Measurements from ENCODE around the gene STX7.
A peak's percentile ranks its signal among the peaks of the same experiment; 100 is the strongest.

STX7 gene

GRCh38 chr6:132475925-132476324, 37.0 kb downstream of the STX7 start:
- FAIRE-seq: peak; percentile 64

GRCh38 chr6:132471787-132472186, 41.1 kb downstream of the STX7 start:
- FAIRE-seq: no peak

GRCh38 chr6:132466952-132467351, 46.0 kb downstream of the STX7 start:
- FAIRE-seq: no peak

- no peak for FAIRE-seq
Observed at GRCh38 chr6:132465530-132466485, 47.1 kb downstream of the STX7 start.

GRCh38 chr6:132464538-132465256, 48.2 kb downstream of the STX7 start:
- no peak for FAIRE-seq

GRCh38 chr6:132461958-132462357, 51.0 kb downstream of the STX7 start:
- no peak for FAIRE-seq

- no peak for FAIRE-seq
Observed at GRCh38 chr6:132459605-132459952, 53.3 kb downstream of the STX7 start.

GRCh38 chr6:132458887-132459604, 53.9 kb downstream of the STX7 start:
- FAIRE-seq: no peak

GRCh38 chr6:132456700-132457143, 56.2 kb downstream of the STX7 start:
- FAIRE-seq: no peak

- no peak for FAIRE-seq
Observed at GRCh38 chr6:132446855-132447241, 66.1 kb downstream of the STX7 start.

GRCh38 chr6:132446141-132446854, 66.6 kb downstream of the STX7 start:
- no peak for FAIRE-seq

- FAIRE-seq: no peak
Observed at GRCh38 chr6:132445201-132445951, 67.5 kb downstream of the STX7 start.

- no peak for FAIRE-seq
Observed at GRCh38 chr6:132443206-132443605, 69.7 kb downstream of the STX7 start.

GRCh38 chr6:132430110-132430509, 82.8 kb downstream of the STX7 start:
- no peak for FAIRE-seq

- FAIRE-seq: no peak
Observed at GRCh38 chr6:132425176-132425575, 87.7 kb downstream of the STX7 start.

- FAIRE-seq: no peak
Observed at GRCh38 chr6:132423839-132424238, 89.1 kb downstream of the STX7 start.

GRCh38 chr6:132418235-132418965, 94.5 kb downstream of the STX7 start:
- FAIRE-seq: no peak

- FAIRE-seq: no peak
Observed at GRCh38 chr6:132414761-132415160, 98.2 kb downstream of the STX7 start.

GRCh38 chr6:132414322-132414721, 98.6 kb downstream of the STX7 start:
- FAIRE-seq: no peak

- FAIRE-seq: no peak
Observed at GRCh38 chr6:132413499-132413802, 99.5 kb downstream of the STX7 start.

All from G401.6 (cell line).